GM11168 (cell line): ENCODE data around the gene ZFYVE28.
"Not testable (repeated sequence)": the region's sequence is repeated elsewhere in the genome, so short reads cannot be mapped to it uniquely, and the experiment has no call there.

Source experiments
- in situ Hi-C: fragments of 300-500 bp; cut with MboI; formaldehyde crosslinking; loops from one replicate; pipeline ENCODE4 v1.12.0; 2022; ENCODE audit warnings: low sequenced_read_pairs; ENCODE audit not compliant: unreplicated experiment

The ZFYVE28 gene

GRCh38 chr4:2280531-2281300 is 137.7 kb downstream of the ZFYVE28 start:
- in situ Hi-C loops, result no loop called here

- in situ Hi-C loops, result no loop called here
These were observed 140.5 kb downstream of the ZFYVE28 start for GRCh38 chr4:2277956-2278355.

DNA sequence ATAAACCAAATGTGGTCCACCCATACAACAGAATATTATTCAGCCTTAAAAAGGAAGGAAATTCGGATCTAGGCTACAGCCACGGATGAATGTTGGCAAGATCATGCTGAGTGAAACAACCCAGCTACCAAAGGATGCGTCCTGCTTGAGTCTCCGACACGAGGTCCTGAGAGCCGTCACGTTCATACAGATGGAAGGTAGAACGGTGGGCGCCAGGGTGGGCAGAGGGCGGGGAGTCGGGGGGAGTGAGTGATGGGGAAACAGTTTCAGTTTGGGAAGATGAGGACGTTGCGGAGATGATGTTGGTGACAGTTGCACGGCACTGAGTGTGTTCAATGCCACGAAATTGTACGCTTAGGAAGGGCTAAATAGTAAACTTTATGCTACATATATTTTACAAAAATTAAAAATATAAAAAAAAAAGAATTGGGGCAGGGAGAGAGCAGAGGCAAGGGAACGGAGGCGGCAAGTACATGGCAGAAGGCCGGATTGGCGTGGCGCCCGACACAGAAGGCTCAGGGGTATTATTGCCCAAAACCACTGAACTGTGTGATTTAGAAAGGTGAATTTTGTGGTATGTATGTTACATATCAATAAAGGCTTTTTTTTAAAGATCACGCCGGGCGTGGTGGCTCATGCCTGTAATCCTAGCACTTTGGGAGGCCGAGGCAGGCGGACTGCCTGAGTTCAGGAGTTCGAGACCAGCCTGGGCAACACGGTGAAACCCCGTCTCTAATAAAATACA is 141.7 kb downstream of the ZFYVE28 start:
- in situ Hi-C loops, result no loop called here

DNA sequence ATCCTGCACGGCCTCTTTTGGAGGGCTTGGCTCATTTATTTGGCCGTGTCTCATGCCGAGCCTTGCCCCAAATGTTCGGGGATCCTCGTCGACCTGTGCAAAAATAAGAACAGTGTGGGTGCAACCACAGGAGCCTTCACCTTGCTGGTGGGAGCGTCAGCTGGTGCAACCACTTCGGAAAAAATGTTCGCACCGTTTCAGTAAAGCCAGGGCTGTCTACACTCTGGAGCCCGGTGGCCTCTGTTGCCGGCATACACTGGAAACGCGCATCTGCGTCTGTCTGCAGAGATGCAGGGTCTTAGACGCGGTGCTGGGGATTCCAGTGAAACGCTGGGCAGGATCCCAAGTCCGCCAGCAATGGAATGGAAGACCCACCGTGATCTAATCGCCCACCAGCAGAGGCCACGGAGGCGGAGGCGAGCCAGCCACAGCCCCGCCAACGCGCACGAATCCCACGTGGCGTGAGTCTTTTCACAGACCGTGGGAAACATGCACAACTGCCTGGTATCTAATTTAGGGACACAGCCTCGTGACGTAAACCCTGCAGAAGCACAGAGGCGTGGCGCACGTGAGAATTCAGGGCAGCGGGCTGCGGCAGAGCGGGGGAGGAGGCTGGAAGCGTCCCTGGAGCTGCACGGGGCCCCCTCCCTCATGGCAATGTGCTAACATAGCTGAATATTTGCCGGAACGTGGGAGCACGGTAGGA is 142.7 kb downstream of the ZFYVE28 start:
- in situ Hi-C loops, result no loop called here

- in situ Hi-C loops, result not testable (repeated sequence)
These were observed 143.4 kb downstream of the ZFYVE28 start for GRCh38 chr4:2275044-2275397.

DNA sequence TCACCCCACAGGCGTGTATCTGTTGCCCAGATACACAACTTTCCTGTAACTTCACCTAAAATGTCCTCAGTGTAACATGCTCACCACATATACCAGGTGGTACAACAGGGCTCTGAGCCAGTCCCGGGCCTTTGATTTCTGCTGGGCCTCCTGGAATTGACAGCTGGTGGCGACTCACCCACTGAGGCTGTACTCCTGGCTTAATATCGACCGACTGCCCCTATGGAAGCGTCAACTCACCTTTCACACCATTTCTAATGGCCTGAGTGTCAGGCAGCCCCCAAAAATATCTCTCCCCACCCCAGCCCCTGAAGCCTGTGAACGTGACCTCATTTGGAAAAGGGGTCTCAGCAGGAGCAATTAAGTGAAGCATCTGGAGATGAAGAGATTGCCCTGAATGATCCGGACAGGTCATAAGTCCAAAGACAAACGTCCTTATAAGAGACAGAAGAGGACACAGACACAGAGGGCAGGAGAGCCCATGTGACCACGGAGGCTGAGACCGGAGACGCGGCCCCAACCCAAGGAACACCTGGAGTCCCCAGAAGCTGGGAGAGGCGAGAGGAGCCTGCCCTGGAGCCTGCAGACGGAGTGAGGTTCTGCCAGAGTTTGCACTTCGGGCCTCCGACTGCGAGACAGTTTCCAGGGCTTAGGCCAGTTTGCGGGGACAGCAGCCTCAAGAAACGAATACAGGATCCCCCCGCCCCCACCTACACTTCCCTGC is 144.0 kb downstream of the ZFYVE28 start:
- in situ Hi-C loops, result no loop called here

- in situ Hi-C loops, result no loop called here
These were observed 144.7 kb downstream of the ZFYVE28 start for GRCh38 chr4:2273657-2274319.

- in situ Hi-C loops, result no loop called here
These were observed 145.2 kb downstream of the ZFYVE28 start for GRCh38 chr4:2273221-2273620.

- in situ Hi-C loops, result no loop called here
These were observed 145.7 kb downstream of the ZFYVE28 start for GRCh38 chr4:2272828-2273120.

DNA sequence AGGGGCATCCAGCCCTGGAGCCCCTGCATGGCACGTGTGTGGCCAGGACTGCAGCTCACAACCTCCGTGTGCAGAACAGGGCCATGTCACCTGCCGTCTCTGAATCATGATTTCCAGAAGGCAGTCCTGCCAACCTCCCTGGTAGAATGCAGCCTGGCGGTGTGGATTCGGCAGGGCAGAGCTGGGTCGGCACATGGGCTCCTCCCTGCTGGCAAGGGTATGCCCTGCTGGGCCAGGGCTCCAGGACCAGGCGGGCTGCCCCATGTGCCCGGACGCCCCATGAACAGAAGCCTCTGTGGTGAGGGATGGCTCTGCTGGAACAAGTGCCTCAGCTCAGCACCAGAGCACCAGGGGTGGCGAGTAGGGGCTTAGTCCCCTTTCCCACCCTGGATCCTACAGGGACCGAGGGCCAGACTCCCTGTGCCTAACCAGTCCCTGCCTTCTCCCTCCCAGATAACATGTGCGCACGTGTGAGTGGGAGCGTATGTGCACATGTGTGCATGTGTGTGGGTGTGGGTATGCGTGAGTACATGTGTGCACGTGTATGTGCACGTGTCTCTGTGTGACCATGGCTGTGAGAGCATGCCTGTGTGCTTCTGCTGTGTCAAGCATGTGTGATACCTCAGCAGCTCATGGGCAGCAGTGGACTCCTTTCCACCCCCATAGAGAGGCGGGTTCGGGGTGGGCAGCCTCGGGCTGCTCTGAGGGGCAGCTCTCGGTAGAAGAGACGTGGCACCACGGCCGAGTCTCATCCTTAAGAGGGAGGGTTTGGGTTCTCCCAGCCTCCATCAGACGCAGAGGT is 146.2 kb downstream of the ZFYVE28 start:
- in situ Hi-C loops, result no loop called here

DNA sequence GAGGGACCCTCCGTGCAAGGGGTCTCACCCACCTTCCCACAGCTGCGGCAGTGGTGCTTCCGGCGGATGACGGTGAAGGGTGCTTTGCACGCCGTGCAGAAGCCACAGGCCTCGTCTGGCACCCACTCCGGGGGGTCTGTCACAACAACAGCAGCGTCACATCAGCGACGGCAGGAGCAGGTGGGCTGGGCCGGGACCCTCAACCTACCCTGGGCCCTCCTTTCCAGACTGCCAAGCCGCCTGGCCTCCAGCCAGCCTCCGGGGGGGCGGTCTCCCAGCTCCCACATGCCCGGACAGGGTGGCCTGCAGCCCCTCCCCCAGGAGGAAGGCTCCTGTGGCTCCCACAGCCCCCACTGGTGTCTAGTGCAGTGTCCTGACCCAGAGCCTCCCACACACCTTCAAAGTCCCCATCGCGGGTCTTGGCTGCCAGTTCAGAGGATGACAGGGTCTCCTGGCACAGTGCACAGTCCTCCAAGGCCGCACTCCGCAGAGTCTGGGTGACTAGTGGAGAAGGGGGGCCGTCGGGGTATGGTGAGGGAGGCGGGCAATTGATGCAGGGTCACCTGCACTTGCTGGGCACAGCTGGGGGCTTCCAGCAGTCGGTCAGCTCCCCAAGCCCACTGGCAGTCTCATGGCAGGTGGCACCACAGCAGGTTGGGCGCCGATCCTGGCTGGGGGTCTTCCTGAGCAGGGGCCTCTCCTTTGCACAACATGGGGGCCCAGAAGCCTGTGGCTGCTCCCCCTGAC is 147.0 kb downstream of the ZFYVE28 start:
- in situ Hi-C loops, result no loop called here

DNA sequence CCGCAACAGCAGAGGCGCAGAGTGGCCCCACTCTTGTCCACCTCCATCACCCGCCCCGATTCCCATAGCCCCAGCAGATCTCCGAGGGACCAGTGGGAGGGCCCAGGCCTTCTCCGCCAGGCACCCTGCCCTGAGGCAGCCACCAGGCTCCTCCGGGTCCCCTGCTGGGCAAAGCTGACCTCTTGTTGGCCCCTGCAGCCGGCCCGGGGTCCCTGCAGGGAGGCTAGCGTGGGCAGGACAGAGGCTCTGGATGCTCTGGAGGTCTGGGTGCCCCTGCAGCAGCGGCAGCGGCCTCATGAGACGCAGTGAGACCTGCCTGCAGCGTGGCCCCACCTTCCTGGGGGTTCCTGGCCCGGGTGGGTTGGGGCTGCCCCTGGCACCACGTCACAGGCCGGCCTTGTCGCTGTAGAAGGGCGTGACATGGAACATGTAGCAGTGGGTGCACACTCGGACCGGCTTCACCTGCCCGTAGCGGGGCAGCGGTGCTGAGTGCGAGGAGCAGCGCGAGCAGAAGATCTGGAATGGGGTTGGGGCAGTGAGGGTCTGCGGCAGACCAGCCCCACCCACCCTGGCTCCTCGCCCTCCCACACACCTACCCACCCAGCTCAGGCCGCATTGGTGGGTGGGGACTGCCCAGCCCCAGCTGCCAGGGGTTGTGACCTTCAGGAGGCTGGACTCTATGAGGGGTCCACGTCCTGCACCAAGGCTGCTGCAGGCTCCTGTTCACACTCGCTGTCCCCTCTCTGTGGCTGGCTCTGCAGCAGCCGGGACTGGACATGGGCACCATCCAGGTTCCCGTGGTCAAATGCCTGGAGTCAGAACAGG is 147.9 kb downstream of the ZFYVE28 start:
- in situ Hi-C loops, result no loop called here

- in situ Hi-C loops, result no loop called here
These were observed 148.8 kb downstream of the ZFYVE28 start for GRCh38 chr4:2269618-2270163.

DNA sequence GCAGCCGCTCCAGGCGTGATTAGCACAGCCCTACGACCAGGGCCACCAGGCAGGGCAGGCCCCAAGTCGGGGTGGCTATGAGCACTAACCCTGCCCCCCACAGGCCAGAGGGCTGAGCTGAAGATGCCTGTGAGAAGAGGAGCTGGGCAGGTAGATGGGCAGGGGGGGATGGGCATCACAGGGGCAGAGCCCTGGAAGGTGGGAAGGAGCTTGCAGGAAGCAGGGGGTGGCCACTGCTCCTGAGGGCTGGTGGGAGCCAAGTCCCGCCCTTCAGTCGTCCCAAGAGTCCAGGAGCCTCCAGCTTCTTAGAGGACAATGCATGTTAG is 149.3 kb downstream of the ZFYVE28 start:
- in situ Hi-C loops, result no loop called here

- in situ Hi-C loops, result no loop called here
These were observed 149.9 kb downstream of the ZFYVE28 start for GRCh38 chr4:2268357-2269205.

GRCh38 chr4:2267841-2268240 is 150.6 kb downstream of the ZFYVE28 start:
- in situ Hi-C loops, result no loop called here

GRCh38 chr4:2267320-2267811 is 151.1 kb downstream of the ZFYVE28 start:
- in situ Hi-C loops, result no loop called here
